ENCODE results near the gene ARX. TPM values are rescaled to one million over a fixed set of nuclear protein-coding genes. Genes with fewer than 3 reads are reported as not detected.
A peak's percentile ranks its signal among the peaks of the same experiment; 100 is the strongest.

ARX gene
- polyA plus RNA-seq, 4 donors, result 0.27 to 1.4 (median 0.38) TPM

GRCh38 chrX:25005382-25006185 is 10.2 kb downstream of the ARX start:
- FAIRE-seq (no peak), DNase-seq (no peak)
- WGBS, 3 donors, result 4 to 36% (median 16%) methylated on average over 39 to 72 of the region's 72 CpGs
- Histone ChIP-seq H3K4me1 (ENCODE audit: control insufficient read depth in 3 of 3, insufficient read depth in 2 of 3, low read depth in 1 of 3, low read length in 2 of 3) (peaks cover 0 to 10% (median 0%) of the 10 kb centered on the region in 3 donors), H3K9me3 (ENCODE audit: control insufficient read depth in 2 of 2, insufficient read depth in 1 of 2, low read depth in 1 of 2, low read length in 1 of 2) (no peaks in the 10 kb centered on the region), H3K27ac (ENCODE audit: low read depth in 1 of 3, low read length in 2 of 3) (no peak overlapping the region), H3K36me3 (ENCODE audit: control insufficient read depth in 3 of 3, insufficient read depth in 2 of 3, low read depth in 1 of 3, low read length in 3 of 3) (no peaks in the 10 kb centered on the region), H3K4me3 (ENCODE audit: low read depth in 1 of 3, low read length in 3 of 3) (peak overlapping the region in 1 of 3 donors; percentile 27), H3K27me3 (ENCODE audit: control insufficient read depth in 3 of 3, insufficient read depth in 3 of 3, low read length in 3 of 3) (peaks cover 13 to 85% (median 17%) of the 10 kb centered on the region in 3 donors)

- Histone ChIP-seq H3K36me3 (ENCODE audit: control insufficient read depth in 3 of 3, insufficient read depth in 2 of 3, low read depth in 1 of 3, low read length in 3 of 3) (no peaks in the 10 kb centered on the region), H3K4me1 (ENCODE audit: control insufficient read depth in 3 of 3, insufficient read depth in 2 of 3, low read depth in 1 of 3, low read length in 2 of 3) (peaks cover 0 to 10% (median 0%) of the 10 kb centered on the region in 3 donors), H3K9me3 (ENCODE audit: control insufficient read depth in 2 of 2, insufficient read depth in 1 of 2, low read depth in 1 of 2, low read length in 1 of 2) (no peaks in the 10 kb centered on the region), H3K27me3 (ENCODE audit: control insufficient read depth in 3 of 3, insufficient read depth in 3 of 3, low read length in 3 of 3) (peaks cover 11 to 79% (median 17%) of the 10 kb centered on the region in 3 donors), H3K4me3 (ENCODE audit: low read depth in 1 of 3, low read length in 3 of 3) (peak overlapping the region in 1 of 3 donors; percentile 27), H3K27ac (ENCODE audit: low read depth in 1 of 3, low read length in 2 of 3) (no peak overlapping the region)
- FAIRE-seq, result no peak
- DNase-seq, result no peak
- 3 to 31% (median 7%) methylated on average over 15 to 23 of the region's 23 CpGs for WGBS, 3 donors
Observed at GRCh38 chrX:25005034-25005381, 10.8 kb downstream of the ARX start.

GRCh38 chrX:25004485-25005032 is 11.2 kb downstream of the ARX start:
- no peaks in the 10 kb centered on the region for H3K36me3 ChIP-seq (ENCODE audit: control insufficient read depth in 3 of 3, insufficient read depth in 2 of 3, low read depth in 1 of 3, low read length in 3 of 3)
- H3K4me1 ChIP-seq (ENCODE audit: control insufficient read depth in 3 of 3, insufficient read depth in 2 of 3, low read depth in 1 of 3, low read length in 2 of 3), result peaks cover 0 to 10% (median 0%) of the 10 kb centered on the region in 3 donors
- peaks cover 11 to 75% (median 15%) of the 10 kb centered on the region in 3 donors for H3K27me3 ChIP-seq (ENCODE audit: control insufficient read depth in 3 of 3, insufficient read depth in 3 of 3, low read length in 3 of 3)
- H3K27ac ChIP-seq (ENCODE audit: low read depth in 1 of 3, low read length in 2 of 3), result no peak overlapping the region
- DNase-seq, result no peak
- no peak for FAIRE-seq
- WGBS, 3 donors, result 2 to 28% (median 25%) methylated on average over 15 to 59 of the region's 59 CpGs
- peak overlapping the region in 1 of 3 donors; percentile 27 for H3K4me3 ChIP-seq (ENCODE audit: low read depth in 1 of 3, low read length in 3 of 3)
- no peaks in the 10 kb centered on the region for H3K9me3 ChIP-seq (ENCODE audit: control insufficient read depth in 2 of 2, insufficient read depth in 1 of 2, low read depth in 1 of 2, low read length in 1 of 2)

- 9 to 24% (median 15%) methylated on average over 10 of the region's 10 CpGs for WGBS, 3 donors
- FAIRE-seq (no peak), DNase-seq (no peak)
- peaks cover 0 to 10% (median 0%) of the 10 kb centered on the region in 3 donors for H3K4me1 ChIP-seq (ENCODE audit: control insufficient read depth in 3 of 3, insufficient read depth in 2 of 3, low read depth in 1 of 3, low read length in 2 of 3)
- H3K27ac ChIP-seq (ENCODE audit: low read depth in 1 of 3, low read length in 2 of 3), result no peak overlapping the region
- H3K36me3 ChIP-seq (ENCODE audit: control insufficient read depth in 3 of 3, insufficient read depth in 2 of 3, low read depth in 1 of 3, low read length in 3 of 3), result no peaks in the 10 kb centered on the region
- no peak overlapping the region for H3K4me3 ChIP-seq (ENCODE audit: low read depth in 1 of 3, low read length in 3 of 3)
- H3K9me3 ChIP-seq (ENCODE audit: control insufficient read depth in 2 of 2, insufficient read depth in 1 of 2, low read depth in 1 of 2, low read length in 1 of 2), result no peaks in the 10 kb centered on the region
- peaks cover 11 to 69% (median 11%) of the 10 kb centered on the region in 3 donors for H3K27me3 ChIP-seq (ENCODE audit: control insufficient read depth in 3 of 3, insufficient read depth in 3 of 3, low read length in 3 of 3)
Observed at GRCh38 chrX:25004040-25004439, 11.7 kb downstream of the ARX start.

- 4 to 32% (median 9%) methylated on average over 39 to 40 of the region's 40 CpGs for WGBS, 3 donors
- Histone ChIP-seq H3K4me1 (ENCODE audit: control insufficient read depth in 3 of 3, insufficient read depth in 2 of 3, low read depth in 1 of 3, low read length in 2 of 3) (peaks cover 0 to 10% (median 0%) of the 10 kb centered on the region in 3 donors), H3K4me3 (ENCODE audit: low read depth in 1 of 3, low read length in 3 of 3) (peak overlapping the region in 2 of 3 donors; percentile 23 to 34), H3K9me3 (ENCODE audit: control insufficient read depth in 2 of 2, insufficient read depth in 1 of 2, low read depth in 1 of 2, low read length in 1 of 2) (no peaks in the 10 kb centered on the region), H3K36me3 (ENCODE audit: control insufficient read depth in 3 of 3, insufficient read depth in 2 of 3, low read depth in 1 of 3, low read length in 3 of 3) (no peaks in the 10 kb centered on the region), H3K27ac (ENCODE audit: low read depth in 1 of 3, low read length in 2 of 3) (no peak overlapping the region), H3K27me3 (ENCODE audit: control insufficient read depth in 3 of 3, insufficient read depth in 3 of 3, low read length in 3 of 3) (peaks cover 11 to 62% (median 11%) of the 10 kb centered on the region in 3 donors)
- peak; percentile 27 to 63 for DNase-seq
- no peak for FAIRE-seq
Observed at GRCh38 chrX:25003066-25003849, 12.5 kb downstream of the ARX start.

- H3K27me3 ChIP-seq (ENCODE audit: control insufficient read depth in 3 of 3, insufficient read depth in 3 of 3, low read length in 3 of 3), result peaks cover 9 to 55% (median 11%) of the 10 kb centered on the region in 3 donors
- 2 to 22% (median 3%) methylated on average over 16 to 33 of the region's 33 CpGs for WGBS, 3 donors
- peak overlapping the region in 2 of 3 donors; percentile 23 to 34 for H3K4me3 ChIP-seq (ENCODE audit: low read depth in 1 of 3, low read length in 3 of 3)
Observed at GRCh38 chrX:25002661-25003020, 13.1 kb downstream of the ARX start.

GRCh38 chrX:25001808-25002660 is 13.7 kb downstream of the ARX start:
- 29 to 59% (median 42%) methylated on average over 27 to 65 of the region's 65 CpGs for WGBS, 3 donors
- H3K36me3 ChIP-seq (ENCODE audit: control insufficient read depth in 3 of 3, insufficient read depth in 2 of 3, low read depth in 1 of 3, low read length in 3 of 3), result no peaks in the 10 kb centered on the region
- peaks cover 0 to 10% (median 0%) of the 10 kb centered on the region in 3 donors for H3K4me1 ChIP-seq (ENCODE audit: control insufficient read depth in 3 of 3, insufficient read depth in 2 of 3, low read depth in 1 of 3, low read length in 2 of 3)
- no peak overlapping the region for H3K27ac ChIP-seq (ENCODE audit: low read depth in 1 of 3, low read length in 2 of 3)
- H3K9me3 ChIP-seq (ENCODE audit: control insufficient read depth in 2 of 2, insufficient read depth in 1 of 2, low read depth in 1 of 2, low read length in 1 of 2), result no peaks in the 10 kb centered on the region
- FAIRE-seq (no peak), DNase-seq (no peak)
- H3K4me3 ChIP-seq (ENCODE audit: low read depth in 1 of 3, low read length in 3 of 3), result peak overlapping the region in 1 of 3 donors; percentile 34
- peaks cover 5 to 50% (median 11%) of the 10 kb centered on the region in 3 donors for H3K27me3 ChIP-seq (ENCODE audit: control insufficient read depth in 3 of 3, insufficient read depth in 3 of 3, low read length in 3 of 3)

More at GRCh38 chrX:25002661-25003020, 13.1 kb downstream of the ARX start:
- Histone ChIP-seq H3K9me3 (ENCODE audit: control insufficient read depth in 2 of 2, insufficient read depth in 1 of 2, low read depth in 1 of 2, low read length in 1 of 2) (no peaks in the 10 kb centered on the region), H3K36me3 (ENCODE audit: control insufficient read depth in 3 of 3, insufficient read depth in 2 of 3, low read depth in 1 of 3, low read length in 3 of 3) (no peaks in the 10 kb centered on the region), H3K4me1 (ENCODE audit: control insufficient read depth in 3 of 3, insufficient read depth in 2 of 3, low read depth in 1 of 3, low read length in 2 of 3) (peaks cover 0 to 10% (median 0%) of the 10 kb centered on the region in 3 donors), H3K27ac (ENCODE audit: low read depth in 1 of 3, low read length in 2 of 3) (no peak overlapping the region)
- FAIRE-seq (no peak), DNase-seq (no peak)

Data from small intestine (tissue), 7 donors.